Smooth muscle cell (in vitro differentiated cells): Measurements from ENCODE around the gene SLC4A4. TPM values are rescaled to one million over a fixed set of nuclear protein-coding genes. Genes with fewer than 3 reads are reported as not detected.

Experiments
- DNase-seq: peaks from one replicate; lab custom pipeline; 2025; ENCODE audit not compliant: unreplicated experiment; lab: John Stamatoyannopoulos, UW
- H2AFZ ChIP-seq: fragments of 200-600 bp; sonication (generic); 2 replicates; pipeline ENCODE4 v1.6.0; 2016; ENCODE audit warnings: antibody characterized with exemption, low read depth, mild to moderate bottlenecking
- H3F3A ChIP-seq: fragments of 200-600 bp; sonication (generic); 2 replicates; pipeline ENCODE4 v1.6.0; 2017; ENCODE audit warnings: antibody characterized with exemption, low read depth
- H3K27ac ChIP-seq: fragments of 200-600 bp; sonication (generic); 2 replicates; pipeline ENCODE4 v1.5.1; 2016; ENCODE audit warnings: low read depth, mild to moderate bottlenecking
- H3K27me3 ChIP-seq: fragments of 200-600 bp; sonication (generic); 2 replicates; pipeline ENCODE4 v1.6.1; 2016; ENCODE audit warnings: low read depth, mild to moderate bottlenecking
- H3K36me3 ChIP-seq: fragments of 200-600 bp; sonication (generic); 2 replicates; pipeline ENCODE4 v1.5.1; 2016; ENCODE audit warnings: low read depth
- H3K4me1 ChIP-seq: fragments of 200-600 bp; sonication (generic); 2 replicates; pipeline ENCODE4 v1.5.1; 2016; ENCODE audit warnings: low read depth
- H3K4me2 ChIP-seq: fragments of 200-600 bp; sonication (generic); 2 replicates; pipeline ENCODE4 v1.6.0; 2016; ENCODE audit warnings: mild to moderate bottlenecking
- H3K4me3 ChIP-seq: fragments of 200-600 bp; sonication (generic); 2 replicates; pipeline ENCODE4 v1.5.1; 2016; ENCODE audit warnings: mild to moderate bottlenecking
- H3K79me2 ChIP-seq: fragments of 200-600 bp; sonication (generic); 2 replicates; pipeline ENCODE4 v1.6.0; 2016; ENCODE audit warnings: low read depth, mild to moderate bottlenecking
- H3K9ac ChIP-seq: fragments of 200-600 bp; sonication (generic); 2 replicates; pipeline ENCODE4 v1.6.0; 2016; ENCODE audit warnings: low read depth
- H3K9me3 ChIP-seq: fragments of 200-600 bp; sonication (generic); replicated peaks from 2 replicates; pipeline ENCODE4 v1.5.1; 2016; ENCODE audit warnings: low read depth
- H4K20me1 ChIP-seq: fragments of 200-600 bp; sonication (generic); 2 replicates; pipeline ENCODE4 v1.6.0; 2016; ENCODE audit warnings: low read depth
- CTCF ChIP-seq: fragments of 200-600 bp; sonication (generic); IDR thresholded peaks from 2 replicates; pipeline ENCODE4 v1.5.1; 2017; ENCODE audit warnings: borderline replicate concordance, mild to moderate bottlenecking, antibody characterized with exemption; ENCODE audit not compliant: insufficient read depth, poor library complexity, severe bottlenecking
- WGBS: methylation state at CpG from one replicate; pipeline ENCODE4 v1.1.7; 2016; ENCODE audit warnings: low lambda C conversion rate; 5-methylcytosine and 5-hydroxymethylcytosine counted together
- polyA plus RNA-seq: library from polyadenylated mRNA; unstranded; fragments of >200 nt; fragmentation: Nextera tagmentation; extraction: Ambion mirVana; gene quantifications from 2 replicates; pipeline ENCODE4 v1.2.1, GENCODE V29; 2016
- total RNA-seq: library from RNA; depleted of rRNA; stranded (reverse); fragments of >200 nt; gene quantifications from 2 replicates; pipeline ENCODE4 v1.2.3, GENCODE V29; 2014

The SLC4A4 gene
- total and polyA plus RNA-seq, 2 experiments from 2014 or later, result 1.2 to 4.1 TPM

- no peak overlapping the region for H2AFZ ChIP-seq
- no peak for DNase-seq
- TF ChIP-seq CTCF, result no peak
- H3K27me3 ChIP-seq, result no peaks in the 10 kb centered on the region
- no peaks in the 10 kb centered on the region for H3K9me3 ChIP-seq
- no peak overlapping the region for H3K9ac ChIP-seq
- H4K20me1 ChIP-seq, result no peaks in the 10 kb centered on the region
- H3K79me2 ChIP-seq, result no peaks in the 10 kb centered on the region
- no peak overlapping the region for H3K4me3 ChIP-seq
- H3K4me1 ChIP-seq, result no peaks in the 10 kb centered on the region
- H3F3A ChIP-seq, result no peaks in the 10 kb centered on the region
- no peak overlapping the region for H3K4me2 ChIP-seq
- 96% methylated on average over 2 of the region's 2 CpGs for whole genome bisulfite sequencing
- no peaks in the 10 kb centered on the region for H3K36me3 ChIP-seq
- H3K27ac ChIP-seq, result no peak overlapping the region
Measured at GRCh38 chr4:71307729-71308128, 31.1 kb upstream of the SLC4A4 start.

- Histone ChIP-seq H3K27ac (no peak overlapping the region), H3K36me3 (no peaks in the 10 kb centered on the region), H3K27me3 (no peaks in the 10 kb centered on the region), H3K9me3 (no peaks in the 10 kb centered on the region), H4K20me1 (no peaks in the 10 kb centered on the region), H3K4me3 (no peak overlapping the region), H3F3A (no peaks in the 10 kb centered on the region), H3K79me2 (no peaks in the 10 kb centered on the region), H3K4me1 (no peaks in the 10 kb centered on the region), H3K9ac (no peak overlapping the region), H2AFZ (no peak overlapping the region), H3K4me2 (no peak overlapping the region)
- TF ChIP-seq CTCF, result no peak
- WGBS, result 83% methylated on average over 3 of the region's 3 CpGs
- no peak for DNase-seq
Measured at GRCh38 chr4:71322425-71322824, 16.4 kb upstream of the SLC4A4 start.

GRCh38 chr4:71333368-71333767 lies 5.5 kb upstream of the SLC4A4 start:
- TF ChIP-seq CTCF, result no peak
- Histone ChIP-seq H3K36me3 (no peaks in the 10 kb centered on the region), H3K27ac (no peak overlapping the region), H2AFZ (no peak overlapping the region), H3K9me3 (no peaks in the 10 kb centered on the region), H3K9ac (no peak overlapping the region), H3K79me2 (no peaks in the 10 kb centered on the region), H3K4me2 (no peak overlapping the region), H3K4me1 (no peaks in the 10 kb centered on the region), H3K4me3 (no peak overlapping the region), H3K27me3 (no peaks in the 10 kb centered on the region), H3F3A (no peaks in the 10 kb centered on the region), H4K20me1 (no peaks in the 10 kb centered on the region)
- DNase-seq, result no peak
- 97% methylated on average over 3 of the region's 3 CpGs for WGBS

GRCh38 chr4:71333960-71334359 lies 4.9 kb upstream of the SLC4A4 start:
- H3K36me3 ChIP-seq, result no peaks in the 10 kb centered on the region
- no peak for TF ChIP-seq CTCF
- no peak overlapping the region for H2AFZ ChIP-seq
- no peaks in the 10 kb centered on the region for H4K20me1 ChIP-seq
- no peaks in the 10 kb centered on the region for H3F3A ChIP-seq
- no peak for DNase-seq
- H3K27me3 ChIP-seq, result no peaks in the 10 kb centered on the region
- H3K4me1 ChIP-seq, result no peaks in the 10 kb centered on the region
- H3K4me3 ChIP-seq, result no peak overlapping the region
- H3K9me3 ChIP-seq, result no peaks in the 10 kb centered on the region
- H3K79me2 ChIP-seq, result no peaks in the 10 kb centered on the region
- H3K4me2 ChIP-seq, result no peak overlapping the region
- no peak overlapping the region for H3K9ac ChIP-seq
- H3K27ac ChIP-seq, result no peak overlapping the region
